GM19025 (cell line): ENCODE measurements around the gene SBF2.
"Not testable (repeated sequence)": the region's sequence is repeated elsewhere in the genome, so short reads cannot be mapped to it uniquely, and the experiment has no call there.

Source experiments
- ATAC-seq: cut with Tn5 transposase; IDR thresholded peaks from one replicate; pipeline ENCODE4 v1.9.1; 2021; ENCODE audit warnings: mild to moderate bottlenecking, low read depth, moderate library complexity; ENCODE audit not compliant: unreplicated experiment

SBF2 gene

DNA sequence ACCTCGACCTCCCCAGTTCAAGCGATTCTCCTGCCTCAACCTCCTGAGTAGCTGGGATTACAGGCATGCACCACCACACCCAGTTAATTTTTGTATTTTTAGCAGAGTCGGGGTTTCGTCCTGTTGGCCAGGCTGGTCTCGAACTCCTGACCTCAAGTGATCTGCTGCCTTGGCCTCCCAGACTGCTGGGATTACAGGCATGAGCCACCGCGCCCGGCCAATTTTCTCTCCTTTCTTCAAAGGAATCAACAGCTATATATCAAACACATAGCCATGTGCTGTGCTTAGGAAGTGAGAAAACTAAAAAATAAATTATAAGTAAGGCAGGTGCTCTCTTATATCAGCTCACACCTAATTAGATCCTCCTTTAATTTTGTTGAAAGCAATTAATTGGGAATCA is 164.8 kb downstream of the SBF2 start:
- not testable (repeated sequence) for ATAC-seq

DNA sequence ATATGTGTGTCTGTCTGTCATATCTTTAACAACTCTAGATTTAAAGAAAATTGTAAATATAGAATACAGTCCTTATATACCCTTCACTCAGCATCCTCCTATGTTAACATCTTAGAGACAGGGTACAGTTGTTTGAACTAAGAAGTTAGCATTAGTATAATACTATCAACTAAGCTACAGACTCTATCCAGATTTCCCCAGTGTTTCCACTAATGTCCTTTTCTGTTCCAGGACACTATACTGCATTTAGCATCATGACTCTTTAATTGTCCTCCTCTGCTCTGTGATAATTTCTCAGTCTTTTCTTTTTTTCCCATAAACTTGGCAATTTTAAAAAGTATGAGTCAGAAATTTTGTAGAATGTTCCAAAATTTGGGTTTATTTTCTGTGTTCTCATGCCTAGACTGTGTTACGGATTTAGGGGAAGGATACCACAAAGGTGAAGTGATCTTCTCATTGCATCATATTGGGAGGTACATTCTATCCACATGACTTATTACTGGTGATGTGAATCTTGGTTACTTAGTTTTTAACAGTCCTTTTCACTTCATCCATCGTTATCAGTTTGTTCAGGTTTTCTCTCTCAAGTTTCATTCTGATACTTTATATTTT is 168.4 kb downstream of the SBF2 start:
- ATAC-seq, result no peak

DNA sequence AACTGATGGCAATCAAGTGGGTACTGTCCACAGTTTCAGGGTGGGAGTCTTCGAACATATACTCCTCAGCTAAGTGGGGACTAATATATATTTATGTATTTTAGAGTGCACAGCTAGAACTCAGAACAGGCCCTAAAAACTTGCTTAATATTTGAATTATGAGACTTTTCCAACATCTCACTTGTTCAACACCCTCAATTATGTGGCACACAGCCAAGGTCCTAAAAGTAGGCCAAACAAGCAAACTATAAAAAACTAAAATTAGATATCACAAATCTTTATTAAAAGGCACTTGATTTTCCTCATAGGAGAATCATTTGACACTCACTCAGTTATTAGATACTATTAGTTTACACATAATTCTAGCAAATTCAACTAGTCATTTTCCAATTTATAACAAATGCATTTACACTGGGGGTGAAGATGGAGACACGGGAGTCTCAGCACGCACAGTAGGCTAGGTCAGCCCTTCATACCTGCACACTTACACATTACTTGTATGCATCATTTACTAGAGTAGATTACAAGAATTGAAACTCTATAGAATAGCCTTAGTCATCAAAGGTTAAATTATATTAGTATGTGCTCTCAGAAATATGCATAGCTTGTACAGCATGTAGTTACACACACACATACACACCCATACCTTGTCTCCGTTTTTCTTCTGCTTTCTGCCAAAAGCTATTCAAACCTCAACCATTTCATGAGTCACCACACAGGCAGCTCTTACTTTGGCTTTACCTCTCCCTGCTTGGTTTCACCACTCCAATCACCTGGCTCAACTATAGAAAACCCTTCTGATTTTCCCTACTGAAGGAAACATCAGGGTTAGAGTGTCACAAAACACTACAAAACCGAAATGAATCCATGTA is 171.5 kb downstream of the SBF2 start:
- ATAC-seq, result no peak

DNA sequence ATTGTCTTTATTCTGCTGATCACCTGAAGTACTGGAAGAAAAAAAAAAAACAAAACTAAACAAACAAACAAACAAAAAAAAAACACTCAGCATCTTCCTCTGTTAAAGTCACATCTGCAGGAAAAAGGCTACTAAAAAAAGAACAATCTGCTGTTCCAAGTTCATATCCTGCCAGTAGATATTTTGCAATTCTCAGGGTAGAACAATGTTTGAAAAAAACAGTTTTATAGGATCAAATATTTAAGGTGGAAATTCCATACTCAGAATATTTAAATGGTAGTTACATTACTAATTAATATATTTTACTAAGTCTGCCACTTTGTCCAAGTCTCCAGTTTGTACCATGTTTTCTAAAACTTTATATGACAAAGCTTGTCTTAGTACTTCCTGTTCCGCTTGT is 175.2 kb downstream of the SBF2 start:
- ATAC-seq, result no peak

DNA sequence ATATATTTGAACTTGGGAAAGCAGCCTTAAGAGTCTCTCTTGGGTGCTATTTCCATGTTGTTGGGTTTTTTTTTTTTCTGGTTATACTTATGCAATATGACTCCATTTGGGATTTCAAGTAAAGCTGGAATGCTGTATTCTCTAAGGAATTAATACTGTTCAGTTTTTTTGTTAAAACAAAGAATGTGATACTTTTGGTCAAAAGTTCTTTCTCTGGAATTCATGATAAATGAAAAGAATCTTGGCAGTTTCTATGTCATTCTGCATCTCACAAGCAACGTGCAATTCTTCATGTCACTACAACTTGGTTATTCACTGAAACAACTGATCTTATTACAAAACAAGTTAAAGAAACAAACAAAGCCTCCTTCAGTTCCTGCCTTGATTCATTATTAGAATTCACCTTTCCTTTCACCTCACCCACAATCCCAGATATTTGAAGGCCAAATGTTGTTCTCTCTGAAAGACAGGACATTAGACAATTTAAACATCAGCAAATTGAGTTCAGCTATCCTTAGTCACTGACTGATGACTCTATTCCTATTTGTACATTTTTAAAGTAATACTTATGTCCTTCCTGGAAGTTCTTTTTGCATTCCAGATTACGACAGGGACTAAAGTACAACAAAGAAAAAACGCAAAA is 176.2 kb downstream of the SBF2 start:
- no peak for ATAC-seq

DNA sequence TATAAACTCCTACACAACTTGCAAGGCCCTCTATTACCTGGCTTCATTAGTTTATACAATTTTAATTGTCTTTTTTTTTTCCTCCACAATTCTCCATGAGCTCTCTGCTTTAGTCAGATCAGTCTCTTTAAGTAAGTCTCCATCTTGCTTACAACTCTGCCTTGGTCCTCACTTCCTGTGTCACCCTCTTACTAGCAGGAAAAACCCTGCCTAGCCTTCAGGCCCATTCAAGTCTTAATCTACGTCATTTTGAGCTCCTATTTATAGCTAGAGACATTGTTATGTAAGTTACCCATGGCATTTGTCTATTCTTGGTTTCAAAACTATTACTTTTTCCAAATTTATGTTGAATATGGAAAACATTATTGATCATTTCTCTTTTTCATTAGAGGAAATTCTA is 177.4 kb downstream of the SBF2 start:
- no peak for ATAC-seq

DNA sequence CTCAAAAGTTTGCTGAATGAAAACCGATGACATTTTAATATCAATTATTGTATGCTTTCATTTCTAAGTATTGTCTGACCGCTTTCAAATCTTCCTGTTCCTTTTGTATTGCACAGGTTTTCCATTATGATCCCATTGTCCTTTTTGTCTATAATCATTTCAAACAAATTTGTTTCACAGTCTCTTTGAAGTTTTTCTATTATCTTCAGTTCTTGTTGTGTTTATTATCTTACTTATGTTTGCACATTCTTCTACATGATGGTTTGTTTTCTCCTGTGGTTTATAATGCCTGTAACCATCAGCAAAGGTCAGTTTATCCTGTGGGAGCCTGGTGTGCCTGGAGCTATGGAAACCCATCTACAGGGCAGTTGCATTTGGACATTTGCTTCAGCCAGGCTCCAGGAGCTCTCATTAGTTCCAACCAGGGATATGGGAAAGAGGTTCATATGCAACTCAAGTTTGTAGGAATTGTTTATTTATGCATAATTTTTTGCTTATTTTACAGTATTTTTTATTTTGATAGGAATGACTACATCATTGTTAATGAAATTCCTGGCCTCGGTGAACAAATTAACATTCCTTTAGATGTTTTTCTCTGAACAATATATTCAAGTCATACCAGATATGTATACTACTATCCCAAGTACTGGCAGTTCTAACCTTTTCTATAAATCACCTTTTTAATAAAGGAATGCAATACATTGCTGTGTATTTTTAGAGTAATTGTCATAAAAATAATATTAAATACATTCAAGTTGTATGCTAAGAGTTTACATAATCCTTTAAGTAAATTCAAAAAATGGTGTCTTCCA is 179.2 kb downstream of the SBF2 start:
- no peak for ATAC-seq

DNA sequence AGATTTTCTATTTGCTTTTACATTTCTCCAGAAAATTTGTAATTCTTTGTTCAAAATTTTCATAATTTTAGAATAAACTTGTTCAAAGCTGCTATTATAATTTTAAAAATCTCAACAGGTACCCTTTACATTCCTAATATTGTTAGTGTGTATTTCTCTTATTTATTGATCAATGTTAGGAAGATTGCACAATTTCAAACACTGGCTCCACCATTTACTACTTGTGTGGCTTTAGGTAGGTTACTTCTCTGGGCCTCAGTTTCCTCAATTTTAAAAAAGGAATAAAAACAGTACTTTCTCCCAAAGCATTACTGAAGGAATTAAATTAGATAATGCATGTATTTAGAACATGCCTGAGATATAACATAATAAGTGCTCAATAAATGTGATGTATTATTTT is 180.2 kb downstream of the SBF2 start:
- ATAC-seq, result no peak

DNA sequence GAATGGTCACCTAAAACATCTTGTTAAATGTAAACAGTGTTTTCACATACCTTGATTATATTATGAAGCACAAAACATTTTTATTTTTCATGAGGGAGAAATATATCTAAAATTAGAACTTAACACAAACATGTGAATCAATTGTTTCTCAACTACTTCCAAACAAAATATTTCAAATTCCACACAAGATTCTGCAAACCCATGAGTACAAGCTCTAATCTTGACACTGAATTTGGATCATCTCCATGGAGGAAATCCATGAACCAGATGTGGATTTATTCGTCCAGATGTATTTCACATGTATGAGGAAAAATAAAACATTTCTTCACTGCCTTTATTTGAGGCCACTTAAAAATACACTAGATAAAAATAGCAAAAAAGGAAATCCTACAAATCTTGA is 184.2 kb downstream of the SBF2 start:
- no peak for ATAC-seq

DNA sequence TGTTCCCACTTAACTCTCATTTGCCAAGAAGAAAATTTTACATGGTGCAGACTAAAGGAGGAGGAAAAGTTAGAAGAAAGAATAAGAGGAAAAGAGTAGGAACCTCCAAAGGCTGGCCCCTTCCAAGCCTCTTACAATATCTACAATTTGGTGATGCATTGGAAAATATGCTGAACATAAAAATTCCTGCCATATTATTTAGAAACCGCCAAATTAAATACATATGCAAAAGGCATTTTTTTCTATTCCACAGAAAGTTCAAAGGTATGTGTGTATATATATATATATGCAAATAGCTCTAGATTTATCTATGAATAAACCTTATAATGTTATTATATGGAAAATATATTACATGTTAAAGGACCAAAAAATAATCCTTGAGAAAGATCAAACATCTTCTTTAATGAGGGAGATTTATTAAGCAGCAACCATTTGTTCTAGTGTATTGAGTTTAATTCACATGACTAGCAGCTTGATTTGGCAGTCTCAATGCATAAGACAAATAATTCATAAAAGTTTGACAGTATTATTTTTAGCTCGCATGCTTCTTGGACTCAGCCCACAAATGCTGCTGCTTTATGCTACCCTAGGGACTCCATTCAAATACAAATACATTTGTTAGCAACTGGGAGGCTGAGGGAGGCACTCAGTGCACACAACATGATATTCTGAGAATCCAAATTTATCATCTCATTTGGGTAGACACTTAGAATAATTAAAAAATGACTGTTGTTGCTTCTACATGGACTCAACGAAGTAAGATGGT is 184.9 kb downstream of the SBF2 start:
- no peak for ATAC-seq

DNA sequence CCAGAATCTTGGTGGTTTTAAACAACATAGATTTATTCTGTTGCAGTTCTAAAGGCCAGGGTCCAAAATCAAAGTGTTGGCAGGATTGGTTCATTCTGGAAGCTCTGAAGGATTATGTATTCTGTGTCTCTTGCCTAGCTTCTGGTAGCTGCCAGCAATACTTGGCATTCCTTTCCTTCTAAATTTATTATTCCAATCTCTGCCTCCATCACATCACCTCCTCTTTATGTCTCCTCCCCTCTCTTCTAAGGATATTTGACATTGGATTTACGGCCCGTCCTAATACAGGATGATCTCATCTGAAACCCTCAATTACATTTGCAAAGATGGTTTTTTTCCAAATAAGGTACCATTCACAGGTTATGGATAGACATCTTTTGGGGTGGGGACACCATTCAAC is 186.5 kb downstream of the SBF2 start:
- no peak for ATAC-seq

DNA sequence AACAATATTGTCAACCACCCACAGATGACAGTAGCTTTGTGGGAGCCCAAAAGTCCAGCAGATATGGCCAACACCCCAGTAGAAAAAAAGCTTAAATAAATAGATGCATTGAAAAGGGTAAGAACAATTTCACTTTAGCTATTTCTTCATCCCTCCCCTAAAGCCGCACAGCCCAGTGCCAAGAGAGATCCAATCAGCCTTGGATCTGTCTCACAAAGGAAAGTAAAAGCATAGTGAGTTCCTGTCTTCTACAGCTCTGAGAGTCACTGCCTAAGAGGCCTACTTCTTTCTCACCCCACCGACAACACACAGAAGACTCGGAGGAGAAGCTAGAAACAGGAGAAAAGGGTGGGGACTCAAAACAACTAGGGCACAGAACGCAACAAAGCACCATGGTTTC is 196.4 kb downstream of the SBF2 start:
- no peak for ATAC-seq

DNA sequence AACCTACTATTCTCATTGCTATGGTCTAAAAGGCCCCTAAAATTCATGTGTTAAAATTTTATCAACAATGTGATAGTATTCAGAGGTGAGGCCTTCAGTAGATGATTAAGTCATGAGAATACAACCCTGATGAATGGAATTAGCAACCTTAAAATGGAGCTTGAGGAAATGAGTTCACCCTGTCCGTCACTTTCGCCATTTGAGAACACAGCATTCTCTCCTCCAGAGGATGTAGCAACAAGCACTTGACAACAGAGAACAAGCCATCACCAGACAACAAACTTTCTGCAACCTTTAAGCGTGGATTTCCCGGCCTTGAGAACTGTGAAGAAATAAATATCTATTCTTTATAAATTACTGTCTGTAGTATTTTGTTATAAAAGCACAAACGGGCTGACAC is 197.0 kb downstream of the SBF2 start:
- ATAC-seq, result no peak

DNA sequence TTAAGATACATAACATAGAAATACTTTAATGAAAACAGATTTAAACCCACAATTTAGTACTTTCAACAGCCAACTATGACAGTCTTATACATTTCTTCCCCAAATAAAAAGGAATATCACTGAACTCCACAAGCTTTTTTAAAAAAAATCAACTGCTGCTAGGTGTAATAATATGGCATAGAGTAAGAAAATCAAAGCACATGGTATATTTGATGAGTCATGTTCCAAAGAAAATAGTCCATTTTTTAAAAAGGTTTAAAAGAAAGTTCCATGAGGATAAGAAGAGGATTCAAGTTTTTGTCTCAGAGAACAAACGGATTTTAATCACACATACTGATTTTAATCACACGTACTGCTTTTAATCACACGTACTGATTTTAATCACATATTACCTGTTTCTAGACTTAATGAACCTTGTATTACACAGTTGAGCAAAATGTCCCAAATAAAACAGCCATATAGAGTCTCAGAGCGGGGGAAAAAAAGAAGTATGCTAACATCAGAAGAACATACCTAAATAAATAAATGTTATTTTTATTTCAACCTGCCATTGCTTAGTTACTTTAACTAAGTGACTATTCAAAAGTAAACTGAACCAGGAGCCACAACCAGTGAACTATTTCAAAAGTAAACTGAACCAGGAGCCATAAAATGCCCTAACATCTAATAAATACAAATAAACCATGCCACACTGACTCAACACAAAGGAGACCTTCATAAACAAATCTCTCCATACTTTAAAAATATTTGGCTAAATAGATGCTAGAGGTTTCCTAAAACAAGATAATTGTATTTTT is 198.4 kb downstream of the SBF2 start:
- ATAC-seq, result no peak

DNA sequence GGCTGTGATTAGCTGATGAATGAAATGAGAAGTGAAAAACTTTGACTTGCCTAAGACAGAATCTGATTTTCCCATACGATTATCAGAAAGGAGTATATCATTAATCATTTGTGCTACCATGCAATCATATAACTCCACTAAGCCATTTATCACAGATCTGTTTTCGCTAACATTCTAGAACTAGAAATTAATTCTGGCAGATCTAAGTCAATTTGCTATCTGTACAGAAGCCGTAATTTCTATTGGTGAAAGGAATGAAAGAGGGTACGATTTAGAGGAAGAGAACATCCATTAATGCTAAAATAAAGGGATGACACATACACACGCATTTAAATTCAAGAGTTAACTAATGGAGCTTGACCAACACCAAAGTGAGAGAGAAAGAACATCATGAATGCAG is 201.6 kb downstream of the SBF2 start:
- ATAC-seq, result no peak

DNA sequence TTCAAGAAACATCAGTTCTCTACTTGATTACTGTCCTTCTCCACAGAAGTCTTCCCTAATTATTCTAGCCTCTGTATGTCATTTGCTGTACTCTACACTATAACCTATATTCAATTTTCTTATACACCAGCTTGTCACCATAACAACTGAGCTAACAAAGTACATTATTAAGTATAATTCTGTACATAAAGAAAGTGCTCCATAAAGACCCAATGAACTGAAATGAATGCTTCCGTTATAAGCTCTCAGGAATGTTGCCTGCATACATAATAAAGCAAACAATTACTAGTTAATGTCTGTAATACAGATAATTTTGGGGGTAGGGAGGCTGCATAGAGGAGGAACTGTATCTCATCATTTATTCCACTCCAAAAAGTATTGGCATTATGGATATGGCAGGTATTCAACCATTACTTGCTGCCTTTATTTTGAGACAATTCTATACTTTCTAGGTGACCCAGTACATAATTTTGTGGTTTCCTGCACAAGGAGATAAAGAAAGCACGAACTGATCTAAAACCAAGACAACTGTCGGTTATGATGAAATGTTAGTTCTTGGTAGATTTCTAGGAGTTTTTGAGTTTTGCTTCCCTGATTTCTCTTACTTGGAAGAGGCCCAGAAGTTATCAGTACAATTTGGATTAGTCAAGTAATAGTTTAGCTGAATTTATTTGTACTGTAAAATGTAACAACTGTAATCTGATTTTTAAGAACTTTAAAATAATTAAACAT is 202.5 kb downstream of the SBF2 start:
- no peak for ATAC-seq

DNA sequence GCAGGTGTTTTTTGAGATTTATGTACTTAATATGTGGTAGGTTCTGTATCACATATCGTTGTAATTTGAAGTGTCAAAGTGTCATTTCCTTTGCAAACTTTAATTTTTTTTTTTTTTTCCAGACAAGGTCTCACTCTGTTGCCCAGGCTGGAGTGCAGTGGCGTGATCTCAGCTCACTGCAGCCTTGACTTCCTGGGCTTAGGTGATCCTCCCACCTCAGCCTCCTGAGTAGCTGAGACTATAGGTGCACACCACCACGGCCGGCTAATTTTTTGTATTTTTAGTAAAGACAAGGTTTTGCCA is 206.1 kb downstream of the SBF2 start:
- ATAC-seq, result not testable (repeated sequence)

DNA sequence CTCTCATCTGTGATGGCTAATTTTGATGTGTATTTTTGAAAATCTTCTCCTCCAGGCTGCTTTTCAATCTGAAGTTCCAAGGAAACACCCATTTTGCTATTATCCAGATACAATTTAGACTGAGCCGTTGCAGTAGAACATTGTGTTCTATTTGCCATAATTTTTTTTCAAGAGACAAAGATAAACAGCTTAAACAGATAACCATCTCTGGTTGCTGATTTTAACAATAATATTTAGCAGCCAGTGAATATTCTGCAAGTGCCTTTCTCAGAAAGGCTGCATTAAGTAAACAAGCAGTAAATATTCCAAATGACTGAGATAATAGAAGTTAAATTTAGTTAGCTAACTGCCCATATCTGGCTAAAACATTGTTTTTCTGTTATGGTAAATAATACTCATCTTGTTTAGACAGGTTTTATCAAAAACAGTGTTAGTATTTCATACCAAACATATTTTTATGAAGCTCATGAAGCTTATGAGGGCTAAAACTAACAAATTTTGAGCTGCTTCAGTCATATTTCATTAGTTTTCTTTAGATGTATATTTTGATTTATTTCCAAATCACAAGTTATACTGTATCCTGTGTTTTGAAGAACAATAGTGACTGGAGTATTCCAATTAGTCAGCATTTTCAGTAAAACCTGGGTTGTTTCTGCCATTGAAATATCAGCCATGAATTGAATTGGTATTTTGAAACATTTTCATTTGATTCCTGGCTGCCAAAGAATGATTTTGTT is 206.7 kb downstream of the SBF2 start:
- no peak for ATAC-seq
